ENCODE data around the gene RTL3.

Gene RTL3

GRCh38 chrX:78614264-78614663 is 44.9 kb downstream of the RTL3 start:
- DNase-seq, result no peak

All from suppressor macrophage treated with lipopolysaccharide for 1 hour (primary cell).